Measurements from ENCODE around the gene MS4A4A.

MS4A4A gene

DNA sequence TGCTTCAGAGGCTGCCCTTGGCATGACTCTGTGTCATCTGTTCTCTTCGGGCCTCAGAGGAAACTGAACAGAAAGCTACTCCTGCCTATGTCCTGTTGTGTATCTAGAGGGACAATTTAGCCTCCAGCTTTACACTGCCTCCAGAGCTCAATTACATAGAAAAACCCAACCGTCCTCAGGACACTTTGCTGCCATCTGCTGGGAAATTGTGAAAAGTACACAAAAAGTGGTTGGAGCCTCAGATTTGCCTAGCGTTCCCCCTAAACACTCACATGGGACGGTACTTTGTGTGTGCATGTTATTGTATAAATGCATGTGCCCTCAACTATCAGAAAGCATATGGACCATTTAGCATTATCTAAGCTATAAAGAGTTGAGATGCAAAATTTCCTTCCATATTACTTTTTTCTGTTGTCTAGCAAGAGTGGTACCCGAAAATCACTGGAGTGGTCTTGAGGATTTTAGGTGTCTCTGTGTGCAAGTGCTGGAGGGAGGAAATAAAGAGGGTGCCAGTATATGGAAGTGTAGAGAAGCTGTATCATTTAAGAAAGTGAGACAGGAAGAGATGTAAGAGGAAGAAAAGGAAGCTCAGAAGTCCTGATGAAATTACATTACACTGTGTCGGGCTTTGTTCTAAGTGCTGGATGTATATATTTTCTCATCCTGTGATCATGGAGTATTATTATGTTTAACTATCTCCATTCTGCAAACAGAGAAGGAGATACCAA lies 28.8 kb upstream of the MS4A4A start:
- H3K4me3 ChIP-seq (ENCODE audit: low read depth, low read length): no peak overlapping the region
- no peak for DNase-seq (ENCODE audit: low read depth, low spot score)
- TF ChIP-seq, protein P1, sequence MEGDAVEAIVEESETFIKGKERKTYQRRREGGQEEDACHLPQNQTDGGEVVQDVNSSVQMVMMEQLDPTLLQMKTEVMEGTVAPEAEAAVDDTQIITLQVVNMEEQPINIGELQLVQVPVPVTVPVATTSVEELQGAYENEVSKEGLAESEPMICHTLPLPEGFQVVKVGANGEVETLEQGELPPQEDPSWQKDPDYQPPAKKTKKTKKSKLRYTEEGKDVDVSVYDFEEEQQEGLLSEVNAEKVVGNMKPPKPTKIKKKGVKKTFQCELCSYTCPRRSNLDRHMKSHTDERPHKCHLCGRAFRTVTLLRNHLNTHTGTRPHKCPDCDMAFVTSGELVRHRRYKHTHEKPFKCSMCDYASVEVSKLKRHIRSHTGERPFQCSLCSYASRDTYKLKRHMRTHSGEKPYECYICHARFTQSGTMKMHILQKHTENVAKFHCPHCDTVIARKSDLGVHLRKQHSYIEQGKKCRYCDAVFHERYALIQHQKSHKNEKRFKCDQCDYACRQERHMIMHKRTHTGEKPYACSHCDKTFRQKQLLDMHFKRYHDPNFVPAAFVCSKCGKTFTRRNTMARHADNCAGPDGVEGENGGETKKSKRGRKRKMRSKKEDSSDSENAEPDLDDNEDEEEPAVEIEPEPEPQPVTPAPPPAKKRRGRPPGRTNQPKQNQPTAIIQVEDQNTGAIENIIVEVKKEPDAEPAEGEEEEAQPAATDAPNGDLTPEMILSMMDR (IDR thresholded peaks at IDR 0.05; ENCODE audit: low read depth, low read length): no peak
- in situ Hi-C loops (cut with HindIII; ENCODE audit: low sequenced_read_pairs): no loop called here

GRCh38 chr11:60252213-60253108 lies 28.0 kb upstream of the MS4A4A start:
- in situ Hi-C loops (cut with HindIII; ENCODE audit: low sequenced_read_pairs): no loop called here

GRCh38 chr11:60257956-60258722 lies 22.3 kb upstream of the MS4A4A start:
- no peak overlapping the region for H3K4me3 ChIP-seq (ENCODE audit: low read depth, low read length)
- TF ChIP-seq, protein P1 (IDR thresholded peaks at IDR 0.05; ENCODE audit: low read depth, low read length): no peak
- no peak for DNase-seq (ENCODE audit: low read depth, low spot score)
- in situ Hi-C loops (cut with HindIII; ENCODE audit: low sequenced_read_pairs): no loop called here

More at GRCh38 chr11:60252213-60253108, 28.0 kb upstream of the MS4A4A start:
- no peak for DNase-seq (ENCODE audit: low read depth, low spot score)
- no peak overlapping the region for H3K4me3 ChIP-seq (ENCODE audit: low read depth, low read length)
- TF ChIP-seq, protein P1 (IDR thresholded peaks at IDR 0.05; ENCODE audit: low read depth, low read length): no peak

- H3K4me3 ChIP-seq (ENCODE audit: low read depth, low read length): no peak overlapping the region
- in situ Hi-C loops (cut with HindIII; ENCODE audit: low sequenced_read_pairs): no loop called here
- no peak for DNase-seq (ENCODE audit: low read depth, low spot score)
- TF ChIP-seq, protein P1 (IDR thresholded peaks at IDR 0.05; ENCODE audit: low read depth, low read length): no peak
Observed at GRCh38 chr11:60261014-60261413, 19.5 kb upstream of the MS4A4A start.

DNA sequence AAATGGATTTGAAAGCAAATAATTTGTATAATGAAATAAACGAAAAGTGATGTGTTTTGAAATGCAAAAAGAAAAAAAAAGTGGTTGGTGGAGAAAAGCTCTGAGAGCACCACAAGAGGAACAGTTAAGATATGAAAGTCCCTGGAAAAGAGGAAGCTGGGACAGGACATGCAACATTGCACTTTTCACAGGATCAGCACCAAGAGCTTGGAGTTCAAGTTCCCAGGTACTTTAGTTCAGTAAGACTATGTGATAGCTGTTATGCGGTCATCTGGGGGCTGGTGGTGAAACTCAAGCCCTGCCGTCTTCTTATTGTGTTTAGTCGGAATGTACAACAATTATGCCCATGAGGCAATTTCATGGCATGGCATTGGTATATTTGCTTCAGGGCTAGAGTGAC lies 17.1 kb upstream of the MS4A4A start:
- DNase-seq (ENCODE audit: low read depth, low spot score): no peak
- TF ChIP-seq, protein P1 (IDR thresholded peaks at IDR 0.05; ENCODE audit: low read depth, low read length): no peak
- in situ Hi-C loops (cut with HindIII; ENCODE audit: low sequenced_read_pairs): no loop called here
- H3K4me3 ChIP-seq (ENCODE audit: low read depth, low read length): no peak overlapping the region

- DNase-seq (ENCODE audit: low read depth, low spot score): no peak
- in situ Hi-C loops (cut with HindIII; ENCODE audit: low sequenced_read_pairs): no loop called here
- TF ChIP-seq, protein P1 (IDR thresholded peaks at IDR 0.05; ENCODE audit: low read depth, low read length): no peak
- H3K4me3 ChIP-seq (ENCODE audit: low read depth, low read length): no peak overlapping the region
Observed at GRCh38 chr11:60264644-60265043, 15.8 kb upstream of the MS4A4A start.
